Left lung (tissue), 10 donors: ENCODE data around the gene COP1. TPM values are rescaled to one million over a fixed set of nuclear protein-coding genes. Genes with fewer than 3 reads are reported as not detected.

ENCODE experiments used
- ATAC-seq: fragments of 200-7000 bp; cut with Tn5 transposase; one replicate; pipeline ENCODE4 v1.9.1; 2020; ENCODE audit warnings: moderate library complexity
- DNase-seq, 4 donors: peaks; one replicate each; pipeline ENCODE4 v3.0.0-alpha.2; 2013 to 2020
- H3K27ac ChIP-seq, 2 donors: fragments of 200-600 bp; sonication (generic) in 1 of 2; one replicate each; pipeline versions ENCODE4 v1.5.0 to v1.8.0; 2020 to 2021
- H3K27me3 ChIP-seq, 2 donors: fragments of 200-600 bp; sonication (generic) in 1 of 2; one replicate each; pipeline versions ENCODE4 v1.5.0 to v1.8.0; 2020 to 2021
- H3K36me3 ChIP-seq, 2 donors: fragments of 200-600 bp; sonication (generic) in 1 of 2; one replicate each; pipeline versions ENCODE4 v1.5.0 to v1.8.0; 2020 to 2021
- H3K4me1 ChIP-seq, 2 donors: fragments of 200-600 bp; one replicate each; pipeline ENCODE4 v1.8.0; 2021
- H3K4me3 ChIP-seq, 2 donors: fragments of 200-600 bp; sonication (generic) in 1 of 2; one replicate each; pipeline versions ENCODE4 v1.5.0 to v1.8.0; 2020 to 2021; ENCODE audit warnings: mild to moderate bottlenecking in 1 of 2
- H3K9me3 ChIP-seq, 2 donors: fragments of 200-600 bp; sonication (generic) in 1 of 2; one replicate each; pipeline versions ENCODE4 v1.5.0 to v1.8.0; 2020 to 2021
- CTCF ChIP-seq, 2 donors: fragments of 200-600 bp; sonication (generic) in 1 of 2; IDR thresholded peaks; one replicate each; pipeline versions ENCODE4 v1.5.0 to v1.8.0; 2021; ENCODE audit warnings: antibody characterized with exemption in 2 of 2
- intact Hi-C, 2 donors: fragments of 100-400 bp; cut with DNase I; formaldehyde crosslinking; loops; one replicate each; pipeline versions ENCODE4 v1.11.2 to v1.14.2; 2022
- polyA plus RNA-seq, 6 donors: library from polyadenylated mRNA; unstranded; fragments of 120-200 nt; gene quantifications; one replicate each; pipeline ENCODE4 v1.2.1, GENCODE V29; 2013; ENCODE audit not compliant: insufficient read length in 6 of 6
- total RNA-seq, 2 donors: library from RNA; stranded (reverse); fragmentation: NEBNext Ultra II Directional; extraction: Animal tissue kit (Norgen Biotek cat#: 25700); gene quantifications; one replicate each; pipeline ENCODE4 v1.2.1, GENCODE V29; 2021
- donor health status: DM: no; HTN: yes; CAD: no.
- donor health status: DM: no; HTN: no; CAD: no.

Gene COP1
- total and polyA plus RNA-seq, 8 donors: 42.5 to 64.3 (median 57.7) TPM

GRCh38 chr1:175927944-175928343, 279.1 kb downstream of the COP1 start:
- Histone ChIP-seq H3K4me3 (no peak overlapping the region), H3K4me1 (no peaks in the 10 kb centered on the region), H3K27me3 (no peaks in the 10 kb centered on the region), H3K9me3 (peaks cover 0 to 35% of the 10 kb centered on the region in 2 donors), H3K36me3 (peaks cover 0 to 20% of the 10 kb centered on the region in 2 donors), H3K27ac (no peak overlapping the region)
- no peak for TF ChIP-seq CTCF (IDR thresholded peaks at IDR 0.05)
- no peak for DNase-seq
- intact Hi-C loops: no loop called here
- no peak for ATAC-seq

- ATAC-seq (no peak), DNase-seq (no peak)
- no peak for TF ChIP-seq CTCF (IDR thresholded peaks at IDR 0.05)
- Histone ChIP-seq H3K27me3 (no peaks in the 10 kb centered on the region), H3K9me3 (peaks cover 0 to 5% of the 10 kb centered on the region in 2 donors), H3K27ac (no peak overlapping the region), H3K4me1 (no peaks in the 10 kb centered on the region), H3K36me3 (peaks cover 0 to 22% of the 10 kb centered on the region in 2 donors), H3K4me3 (no peak overlapping the region)
- intact Hi-C loops: no loop called here
Measured at GRCh38 chr1:175922254-175922881, 284.7 kb downstream of the COP1 start.

- Histone ChIP-seq H3K36me3 (peaks cover 0 to 10% of the 10 kb centered on the region in 2 donors), H3K4me3 (no peak overlapping the region), H3K27ac (no peak overlapping the region), H3K4me1 (no peaks in the 10 kb centered on the region), H3K9me3 (no peaks in the 10 kb centered on the region), H3K27me3 (no peaks in the 10 kb centered on the region)
- intact Hi-C loops: no loop called here
- no peak for TF ChIP-seq CTCF (IDR thresholded peaks at IDR 0.05)
- ATAC-seq: no peak
- DNase-seq: no peak
Measured at GRCh38 chr1:175920381-175920780, 286.7 kb downstream of the COP1 start.

GRCh38 chr1:175919001-175919400, 288.1 kb downstream of the COP1 start:
- TF ChIP-seq CTCF (IDR thresholded peaks at IDR 0.05): no peak
- peaks cover 0 to under 1% of the 10 kb centered on the region in 2 donors for H3K9me3 ChIP-seq
- no peaks in the 10 kb centered on the region for H3K27me3 ChIP-seq
- intact Hi-C loops: no loop called here
- H3K4me3 ChIP-seq: no peak overlapping the region
- H3K36me3 ChIP-seq: peaks cover 0 to 14% of the 10 kb centered on the region in 2 donors
- H3K4me1 ChIP-seq: no peaks in the 10 kb centered on the region
- ATAC-seq (no peak), DNase-seq (no peak)
- no peak overlapping the region for H3K27ac ChIP-seq

GRCh38 chr1:175918364-175918801, 288.7 kb downstream of the COP1 start:
- intact Hi-C loops: no loop called here
- Histone ChIP-seq H3K9me3 (peaks cover 0 to 6% of the 10 kb centered on the region in 2 donors), H3K36me3 (peaks cover 0 to 20% of the 10 kb centered on the region in 2 donors), H3K27me3 (no peaks in the 10 kb centered on the region), H3K4me3 (no peak overlapping the region), H3K27ac (no peak overlapping the region), H3K4me1 (no peaks in the 10 kb centered on the region)
- ATAC-seq (no peak), DNase-seq (no peak)
- TF ChIP-seq CTCF (IDR thresholded peaks at IDR 0.05): no peak
